GM23248 (cell line): ENCODE data around the gene MAP2K5.

Experiments used
- EZH2 ChIP-seq: fragments of 200-600 bp; sonication (generic); IDR thresholded peaks from 2 replicates; pipeline ENCODE4 v1.6.1; 2018; ENCODE audit warnings: antibody characterized with exemption, mild to moderate bottlenecking; ENCODE audit not compliant: insufficient read depth, poor library complexity, severe bottlenecking
- EZH2phosphoT487 ChIP-seq: fragments of 200-600 bp; sonication (generic); IDR thresholded peaks from 2 replicates; pipeline ENCODE4 v1.6.1; 2018; ENCODE audit warnings: antibody characterized with exemption, moderate library complexity, mild to moderate bottlenecking, low read depth; ENCODE audit not compliant: insufficient read depth

DNA sequence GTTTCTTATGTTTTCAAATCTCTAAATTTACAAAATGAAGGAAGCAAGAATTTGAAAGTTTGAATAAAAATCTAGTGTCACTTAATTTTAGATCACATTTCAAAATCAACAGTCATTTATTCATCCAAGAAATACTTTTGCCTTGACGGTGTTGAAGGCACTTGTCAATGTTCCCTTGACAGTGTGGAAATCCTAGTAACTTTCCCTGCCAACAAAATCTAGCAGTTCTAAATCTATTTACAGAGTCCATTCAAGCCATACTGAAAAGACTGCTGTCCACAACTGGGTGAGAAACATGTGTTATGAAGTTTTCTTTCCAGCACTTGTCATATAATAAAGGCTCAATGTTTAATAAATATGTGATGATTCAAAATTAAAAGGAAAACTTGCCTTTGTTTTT, 8.6 kb upstream of the MAP2K5 start:
- no peak for TF ChIP-seq EZH2
- TF ChIP-seq EZH2phosphoT487 = no peak
